Upper lobe of left lung (tissue), 4 donors: ENCODE results near the gene OIT3.

Experiments
- POLR2A ChIP-seq, 4 donors: fragments of 450-650 bp; IDR thresholded peaks; one replicate each; pipeline ENCODE4 v1.5.1; 2016 to 2017; ENCODE audit warnings: antibody characterized with exemption in 4 of 4, mild to moderate bottlenecking in 2 of 4
- POLR2AphosphoS5 ChIP-seq, 2 donors: sonication (generic); formaldehyde crosslinking; IDR thresholded peaks; one replicate each; pipeline ENCODE4 v1.5.1; 2017; ENCODE audit warnings: antibody characterized with exemption in 2 of 2
- TF ChIP-seq, protein P1 (sequence below), 6 experiments: fragments of 450-650 bp in 4 of 6; fragments of 200-600 bp in 2 of 6; sonication (generic) in 2 of 6; IDR thresholded peaks; one replicate each; pipeline ENCODE4 v1.5.1; 2016 to 2019; ENCODE audit warnings: antibody characterized with exemption in 6 of 6

DNA sequence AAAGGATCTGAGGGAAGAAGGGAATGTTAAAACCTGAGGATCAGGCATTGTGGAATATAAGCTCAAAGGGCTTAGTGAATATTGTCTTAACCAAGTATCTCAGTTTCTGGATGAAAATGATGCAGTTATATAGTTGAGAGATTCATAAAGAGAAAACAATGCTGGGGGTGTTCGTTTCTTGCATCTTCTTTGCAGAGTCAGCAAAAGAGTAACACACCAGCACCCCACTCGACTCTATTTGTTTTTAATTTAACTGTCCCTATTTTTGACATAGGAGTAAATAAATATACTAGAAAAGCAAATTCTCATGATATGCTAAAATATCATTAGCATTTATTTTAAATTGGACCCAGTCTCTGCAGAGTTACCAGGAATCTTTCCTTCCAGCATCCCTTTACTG is 7.6 kb upstream of the OIT3 start:
- TF ChIP-seq, protein P1, sequence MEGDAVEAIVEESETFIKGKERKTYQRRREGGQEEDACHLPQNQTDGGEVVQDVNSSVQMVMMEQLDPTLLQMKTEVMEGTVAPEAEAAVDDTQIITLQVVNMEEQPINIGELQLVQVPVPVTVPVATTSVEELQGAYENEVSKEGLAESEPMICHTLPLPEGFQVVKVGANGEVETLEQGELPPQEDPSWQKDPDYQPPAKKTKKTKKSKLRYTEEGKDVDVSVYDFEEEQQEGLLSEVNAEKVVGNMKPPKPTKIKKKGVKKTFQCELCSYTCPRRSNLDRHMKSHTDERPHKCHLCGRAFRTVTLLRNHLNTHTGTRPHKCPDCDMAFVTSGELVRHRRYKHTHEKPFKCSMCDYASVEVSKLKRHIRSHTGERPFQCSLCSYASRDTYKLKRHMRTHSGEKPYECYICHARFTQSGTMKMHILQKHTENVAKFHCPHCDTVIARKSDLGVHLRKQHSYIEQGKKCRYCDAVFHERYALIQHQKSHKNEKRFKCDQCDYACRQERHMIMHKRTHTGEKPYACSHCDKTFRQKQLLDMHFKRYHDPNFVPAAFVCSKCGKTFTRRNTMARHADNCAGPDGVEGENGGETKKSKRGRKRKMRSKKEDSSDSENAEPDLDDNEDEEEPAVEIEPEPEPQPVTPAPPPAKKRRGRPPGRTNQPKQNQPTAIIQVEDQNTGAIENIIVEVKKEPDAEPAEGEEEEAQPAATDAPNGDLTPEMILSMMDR (IDR thresholded peaks at IDR 0.05) = no peak
- TF ChIP-seq POLR2A (IDR thresholded peaks at IDR 0.05) = no peak
- no peak for TF ChIP-seq POLR2AphosphoS5 (IDR thresholded peaks at IDR 0.05)
